Chondrocyte (in vitro differentiated cells): ENCODE results near the gene HCFC1R1. TPM values are rescaled to one million over a fixed set of nuclear protein-coding genes. Genes with fewer than 3 reads are reported as not detected.

Experiments used
- DNase-seq: peaks from one replicate; pipeline ENCODE4 v3.0.0; 2021; ENCODE audit warnings: mixed read lengths, low spot score
- H3K27ac Mint-ChIP-seq: one replicate; pipeline ENCODE4 v1.8.0; 2021; ENCODE audit warnings: mild to moderate bottlenecking, moderate library complexity, mixed read lengths; ENCODE audit not compliant: unreplicated experiment
- H3K27me3 Mint-ChIP-seq: 2 replicates; pipeline ENCODE4 v1.8.0; 2021; ENCODE audit warnings: low read depth, mixed read lengths
- H3K36me3 Mint-ChIP-seq: 2 replicates; pipeline ENCODE4 v1.8.0; 2021; ENCODE audit warnings: low read depth, mixed read lengths
- H3K4me1 Mint-ChIP-seq: 2 replicates; pipeline ENCODE4 v1.8.0; 2021; ENCODE audit warnings: low read depth, mild to moderate bottlenecking, mixed read lengths
- H3K4me3 Mint-ChIP-seq: one replicate; pipeline ENCODE4 v1.8.0; 2021; ENCODE audit warnings: mild to moderate bottlenecking, moderate library complexity, mixed read lengths; ENCODE audit not compliant: unreplicated experiment
- H3K9me3 Mint-ChIP-seq: 2 replicates; pipeline ENCODE4 v1.8.0; 2021; ENCODE audit warnings: low read depth, mixed read lengths
- total RNA-seq: library from RNA; stranded (reverse); gene quantifications from 3 replicates; pipeline ENCODE4 v1.2.1, GENCODE V29; 2021
- TF ChIP-seq, protein P1 (sequence below): fragments of 200-600 bp; sonication (generic); IDR thresholded peaks from 2 replicates; pipeline ENCODE4 v1.5.0; 2021; ENCODE audit warnings: antibody characterized with exemption, mild to moderate bottlenecking, moderate library complexity

HCFC1R1 gene
- total RNA-seq, 1 donor from 2014 or later: 79.3 TPM

- TF ChIP-seq, protein P1, sequence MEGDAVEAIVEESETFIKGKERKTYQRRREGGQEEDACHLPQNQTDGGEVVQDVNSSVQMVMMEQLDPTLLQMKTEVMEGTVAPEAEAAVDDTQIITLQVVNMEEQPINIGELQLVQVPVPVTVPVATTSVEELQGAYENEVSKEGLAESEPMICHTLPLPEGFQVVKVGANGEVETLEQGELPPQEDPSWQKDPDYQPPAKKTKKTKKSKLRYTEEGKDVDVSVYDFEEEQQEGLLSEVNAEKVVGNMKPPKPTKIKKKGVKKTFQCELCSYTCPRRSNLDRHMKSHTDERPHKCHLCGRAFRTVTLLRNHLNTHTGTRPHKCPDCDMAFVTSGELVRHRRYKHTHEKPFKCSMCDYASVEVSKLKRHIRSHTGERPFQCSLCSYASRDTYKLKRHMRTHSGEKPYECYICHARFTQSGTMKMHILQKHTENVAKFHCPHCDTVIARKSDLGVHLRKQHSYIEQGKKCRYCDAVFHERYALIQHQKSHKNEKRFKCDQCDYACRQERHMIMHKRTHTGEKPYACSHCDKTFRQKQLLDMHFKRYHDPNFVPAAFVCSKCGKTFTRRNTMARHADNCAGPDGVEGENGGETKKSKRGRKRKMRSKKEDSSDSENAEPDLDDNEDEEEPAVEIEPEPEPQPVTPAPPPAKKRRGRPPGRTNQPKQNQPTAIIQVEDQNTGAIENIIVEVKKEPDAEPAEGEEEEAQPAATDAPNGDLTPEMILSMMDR: no peak
- H3K4me3 Mint-ChIP-seq: no peak overlapping the region
- H3K4me1 Mint-ChIP-seq: peaks cover 5% of the 10 kb centered on the region
- no peak for DNase-seq
- no peaks in the 10 kb centered on the region for H3K27me3 Mint-ChIP-seq
- no peaks in the 10 kb centered on the region for H3K36me3 Mint-ChIP-seq
- no peak overlapping the region for H3K27ac Mint-ChIP-seq
- no peaks in the 10 kb centered on the region for H3K9me3 Mint-ChIP-seq
Measured at GRCh38 chr16:2973605-2974318, 50.0 kb downstream of the HCFC1R1 start.

GRCh38 chr16:2973093-2973492 is 50.6 kb downstream of the HCFC1R1 start:
- Mint-ChIP-seq H3K27ac (no peak overlapping the region), H3K27me3 (no peaks in the 10 kb centered on the region), H3K4me3 (no peak overlapping the region), H3K4me1 (peaks cover 12% of the 10 kb centered on the region), H3K36me3 (no peaks in the 10 kb centered on the region), H3K9me3 (no peaks in the 10 kb centered on the region)
- DNase-seq: no peak
- TF ChIP-seq, protein P1: no peak

Other genes with a start within 250 kb of the HCFC1R1 start
- gene ELOB, start 246.7 kb downstream of the HCFC1R1 start, total RNA-seq: 205 to 231 TPM (median 225 TPM) in 3 replicates
- not detected in 3 replicates for gene PRSS33, start 236.4 kb downstream of the HCFC1R1 start, total RNA-seq
- not detected in 3 replicates for gene PRSS41, start 225.5 kb downstream of the HCFC1R1 start, total RNA-seq
- not detected in 3 replicates for gene PRSS21, start 206.7 kb downstream of the HCFC1R1 start, total RNA-seq
- gene ZG16B, start 193.6 kb downstream of the HCFC1R1 start, total RNA-seq: 2.1 to 2.6 TPM in 2 of 3 replicates, not detected in the other
- not detected in 3 replicates for gene PRSS22, start 165.8 kb downstream of the HCFC1R1 start, total RNA-seq
- 33.4 to 43.1 TPM (median 34.7 TPM) in 3 replicates for gene FLYWCH2, start 140.7 kb downstream of the HCFC1R1 start, total RNA-seq
- gene FLYWCH1, start 112.0 kb downstream of the HCFC1R1 start, total RNA-seq: 36.1 to 47.1 TPM (median 38.6 TPM) in 3 replicates
- gene KREMEN2, start 59.7 kb downstream of the HCFC1R1 start, total RNA-seq: not detected in 3 replicates
- 8.2 to 15.9 TPM (median 9.5 TPM) in 3 replicates for gene PAQR4, start 54.6 kb downstream of the HCFC1R1 start, total RNA-seq
- 6.2 to 23.2 TPM (median 7.2 TPM) in 3 replicates for gene PKMYT1, start 43.5 kb downstream of the HCFC1R1 start, total RNA-seq
- not detected in 3 replicates for gene CLDN9, start 11.0 kb downstream of the HCFC1R1 start, total RNA-seq
- gene CLDN6, start 5.8 kb downstream of the HCFC1R1 start, total RNA-seq: 0.27 to 0.69 TPM in 2 of 3 replicates, not detected in the other
- gene TNFRSF12A, start 3.6 kb downstream of the HCFC1R1 start, total RNA-seq: 156 to 177 TPM (median 165 TPM) in 3 replicates
- 27.4 to 33.4 TPM (median 28.8 TPM) in 3 replicates for gene THOC6, start 93 bp upstream of the HCFC1R1 start, total RNA-seq
- gene BICDL2, start 13.0 kb upstream of the HCFC1R1 start, total RNA-seq: not detected in 3 replicates
- gene MMP25, start 22.6 kb upstream of the HCFC1R1 start, total RNA-seq: 0.34 TPM in 1 of 3 replicates, not detected in the others
- 7.3 to 21.0 TPM (median 17.8 TPM) in 3 replicates for gene IL32, start 41.7 kb upstream of the HCFC1R1 start, total RNA-seq
- gene ZSCAN10, start 75.4 kb upstream of the HCFC1R1 start, total RNA-seq: not detected in 3 replicates
- gene ZNF205, start 88.6 kb upstream of the HCFC1R1 start, total RNA-seq: 12.9 to 13.7 TPM (median 13.2 TPM) in 3 replicates
- 10.6 to 13.0 TPM (median 10.8 TPM) in 3 replicates for gene ZNF213, start 111.1 kb upstream of the HCFC1R1 start, total RNA-seq
- 0.37 to 0.38 TPM in 2 of 3 replicates, not detected in the other for gene OR1F1, start 164.3 kb upstream of the HCFC1R1 start, total RNA-seq
- 6.6 to 7.8 TPM (median 7.6 TPM) in 3 replicates for gene ZNF200, start 211.2 kb upstream of the HCFC1R1 start, total RNA-seq
- not detected in 3 replicates for gene MEFV, start 232.7 kb upstream of the HCFC1R1 start, total RNA-seq